Calu3 (cell line): ENCODE data around the gene PAQR5. TPM values are rescaled to one million over a fixed set of nuclear protein-coding genes. Genes with fewer than 3 reads are reported as not detected.

Source experiments
- BruUV-seq: library from RNA; stranded (reverse); fragments of 400-500 nt; replicated peaks from 2 replicates; lab custom pipeline; 2021; lab: Mats Ljungman, UMichigan
- CTCF ChIA-PET: fragments of 300-600 bp; sonication (Branson Sonifier 250); formaldehyde crosslinking; loops from one replicate; lab custom pipeline; 2022; ENCODE audit warnings: antibody characterized with exemption; lab: Charles Lee
- DNase-seq: peaks from one replicate; pipeline ENCODE4 v3.0.0; 2022
- H3K27ac Mint-ChIP-seq: one replicate; pipeline ENCODE4 v1.8.0; 2022; ENCODE audit warnings: mixed read lengths; ENCODE audit not compliant: unreplicated experiment
- H3K27me3 Mint-ChIP-seq: one replicate; pipeline ENCODE4 v1.8.0; 2022; ENCODE audit warnings: mixed read lengths; ENCODE audit not compliant: unreplicated experiment
- H3K36me3 Mint-ChIP-seq: one replicate; pipeline ENCODE4 v1.8.0; 2022; ENCODE audit warnings: mild to moderate bottlenecking, moderate library complexity, mixed read lengths; ENCODE audit not compliant: insufficient read depth, unreplicated experiment
- H3K4me1 Mint-ChIP-seq: one replicate; pipeline ENCODE4 v1.8.0; 2022; ENCODE audit warnings: mild to moderate bottlenecking, low read depth, mixed read lengths; ENCODE audit not compliant: unreplicated experiment
- H3K4me3 Mint-ChIP-seq: one replicate; pipeline ENCODE4 v1.8.0; 2022; ENCODE audit warnings: mild to moderate bottlenecking, low read depth, moderate library complexity, mixed read lengths; ENCODE audit not compliant: unreplicated experiment
- H3K9me3 Mint-ChIP-seq: one replicate; pipeline ENCODE4 v1.8.0; 2022; ENCODE audit warnings: low read depth, mixed read lengths; ENCODE audit not compliant: unreplicated experiment
- CTCF ChIP-seq: fragments of 200-600 bp; IDR thresholded peaks from one replicate; pipeline ENCODE4 v1.8.0; 2022; ENCODE audit warnings: antibody characterized with exemption; ENCODE audit not compliant: unreplicated experiment
- intact Hi-C: fragments of 100-400 bp; cut with micrococcal nuclease; formaldehyde crosslinking; loops from one replicate; pipeline ENCODE4 v1.10.0; 2022; ENCODE audit not compliant: unreplicated experiment
- total RNA-seq: library from RNA; stranded (reverse); gene quantifications from 2 replicates; pipeline ENCODE4 v1.2.3, GENCODE V29; 2022

The PAQR5 gene
- total RNA-seq, 1 experiment from 2014 or later = 1.8 TPM

- Mint-ChIP-seq H3K36me3 (peaks cover 50% of the 10 kb centered on the region), H3K9me3 (no peaks in the 10 kb centered on the region), H3K4me1 (peaks cover 7% of the 10 kb centered on the region), H3K27ac (no peak overlapping the region), H3K4me3 (no peak overlapping the region), H3K27me3 (no peaks in the 10 kb centered on the region)
- CTCF ChIA-PET = no interaction called here
- BruUV-seq = no TSS peak
- intact Hi-C loops = no loop called here
- TF ChIP-seq CTCF = no peak
- DNase-seq = no peak
These were observed 122.8 kb downstream of the PAQR5 start for GRCh38 chr15:69421498-69421897.

DNA sequence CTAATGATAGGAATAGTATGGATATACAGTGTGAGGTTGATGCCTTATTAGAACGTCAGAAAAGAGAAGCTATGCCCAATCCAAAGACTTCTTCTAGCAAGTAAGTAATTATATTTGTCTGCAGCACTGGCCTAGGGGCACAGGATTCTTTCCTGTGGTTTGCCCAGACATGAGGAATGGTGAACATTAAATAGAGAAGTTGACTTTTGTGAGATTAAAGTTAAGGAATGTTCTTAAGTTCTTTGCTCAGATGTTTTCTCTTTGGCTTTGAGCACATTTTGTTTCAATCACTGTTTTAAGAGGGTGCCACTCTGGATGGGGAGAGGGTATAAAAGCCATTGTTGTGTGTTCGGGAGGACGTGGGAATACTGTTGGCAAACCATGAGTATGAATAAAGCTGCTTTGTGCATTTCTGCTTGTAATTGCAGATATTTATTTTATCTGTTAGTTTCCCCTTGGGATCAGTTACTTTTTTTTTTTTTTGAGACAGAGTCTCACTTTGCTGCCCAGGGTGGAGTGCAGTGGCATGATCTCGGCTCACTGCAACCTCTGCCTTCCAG lies 123.7 kb downstream of the PAQR5 start:
- Mint-ChIP-seq H3K36me3 (peaks cover 53% of the 10 kb centered on the region), H3K4me3 (no peak overlapping the region), H3K27ac (no peak overlapping the region), H3K4me1 (peaks cover 7% of the 10 kb centered on the region), H3K9me3 (no peaks in the 10 kb centered on the region), H3K27me3 (no peaks in the 10 kb centered on the region)
- intact Hi-C loops = no loop called here
- CTCF ChIA-PET = no interaction called here
- no TSS peak for BruUV-seq
- TF ChIP-seq CTCF = no peak
- no peak for DNase-seq

GRCh38 chr15:69424001-69424400 lies 125.3 kb downstream of the PAQR5 start:
- Mint-ChIP-seq H3K4me1 (no peaks in the 10 kb centered on the region), H3K36me3 (peaks cover 49% of the 10 kb centered on the region), H3K9me3 (no peaks in the 10 kb centered on the region), H3K27ac (no peak overlapping the region), H3K4me3 (no peak overlapping the region), H3K27me3 (no peaks in the 10 kb centered on the region)
- intact Hi-C loops = no loop called here
- DNase-seq = no peak
- no peak for TF ChIP-seq CTCF
- BruUV-seq = no TSS peak
- CTCF ChIA-PET = interaction anchor here (0.5 kb wide), 1 partner anchor 52 kb away, joined by 8 read pairs; no protein-coding TSS in a partner anchor

DNA sequence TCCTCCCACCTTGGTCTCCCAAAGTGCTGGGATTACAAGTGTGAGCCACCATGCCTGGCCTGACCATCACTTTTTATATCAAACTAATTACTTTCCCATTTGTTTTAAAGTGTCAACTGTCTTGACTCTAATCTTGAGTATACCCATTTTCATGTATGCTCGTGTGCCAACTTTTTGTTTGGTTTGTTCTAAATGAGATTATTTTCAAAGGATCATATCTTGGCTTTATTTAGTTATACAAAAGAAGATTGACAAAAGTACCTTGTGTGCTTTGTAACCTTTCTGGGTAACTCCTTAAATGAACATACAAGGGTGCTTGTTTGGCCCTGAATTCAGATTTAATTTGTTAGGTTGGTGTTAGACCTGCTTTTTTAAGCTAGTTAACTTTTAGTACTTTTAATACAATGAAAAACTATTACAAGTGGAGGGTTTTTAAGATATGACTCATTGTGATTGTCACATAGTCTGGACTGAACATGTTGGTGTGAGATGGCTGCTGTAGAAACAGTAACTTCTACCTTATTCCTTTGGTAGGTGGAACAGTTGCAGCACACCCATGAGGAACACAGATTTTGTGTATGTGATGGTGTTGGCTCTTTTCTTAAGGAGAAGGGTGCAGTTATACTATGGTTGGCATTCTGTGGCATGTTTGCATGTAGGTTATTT lies 126.2 kb downstream of the PAQR5 start:
- H3K27me3 Mint-ChIP-seq = no peaks in the 10 kb centered on the region
- no TSS peak for BruUV-seq
- no peak overlapping the region for H3K27ac Mint-ChIP-seq
- no peak for TF ChIP-seq CTCF
- CTCF ChIA-PET = no interaction called here
- no peaks in the 10 kb centered on the region for H3K9me3 Mint-ChIP-seq
- peaks cover 45% of the 10 kb centered on the region for H3K36me3 Mint-ChIP-seq
- H3K4me3 Mint-ChIP-seq = no peak overlapping the region
- H3K4me1 Mint-ChIP-seq = no peaks in the 10 kb centered on the region
- no peak for DNase-seq
- intact Hi-C loops = no loop called here
